22Rv1 (cell line): ENCODE data around the gene RBMY1E.
"Not testable (repeated sequence)": the region's sequence is repeated elsewhere in the genome, so short reads cannot be mapped to it uniquely, and the experiment has no call there.

ENCODE experiments used
- H3K27ac ChIP-seq: fragments of 450-650 bp; 2 replicates; pipeline ENCODE4 v1.5.1; 2017

RBMY1E gene

GRCh38 chrY:21917932-21918331 is at the start of gene RBMY1E:
TSS of gene RBMY1E (minus strand) at chrY:21918032. CDS start at chrY:21916054, 1,978 bp downstream.
- not testable (repeated sequence) for H3K27ac ChIP-seq

GRCh38 chrY:21894426-21894825 is 23.4 kb downstream of the RBMY1E start, which contains the start of gene RBMY1D:
TSS of gene RBMY1D (minus strand) at chrY:21894526. CDS start at chrY:21892513, 2,013 bp downstream.
- not testable (repeated sequence) for H3K27ac ChIP-seq

GRCh38 chrY:21869407-21870076 is 48.3 kb downstream of the RBMY1E start:
- H3K27ac ChIP-seq = not testable (repeated sequence)
